H1 (cell line): Measurements from ENCODE around the gene ZXDC. TPM values are rescaled to one million over a fixed set of nuclear protein-coding genes. Genes with fewer than 3 reads are reported as not detected.

Experiments used
- FOSL1 ChIP-seq: IDR thresholded peaks from 2 replicates; pipeline ENCODE4 v1.6.1; 2011; ENCODE audit warnings: mild to moderate bottlenecking, low read depth, low read length, moderate library complexity; ENCODE audit not compliant: insufficient read depth
- POLR2A ChIP-seq, 2 experiments: IDR thresholded peaks; 1 replicate in 1 of 2; 2 replicates in 1 of 2; pipeline ENCODE4 v1.6.1; 2011; ENCODE audit warnings: low read depth in 2 of 2, low read length in 2 of 2, mild to moderate bottlenecking in 2 of 2; ENCODE audit errors: control extremely low read depth in 1 of 2
- RAD21 ChIP-seq, 2 experiments: IDR thresholded peaks in 1 of 2; conservative IDR thresholded peaks in 1 of 2; 2 replicates each; pipeline ENCODE4 v1.6.1; 2011; ENCODE audit warnings: low read depth in 2 of 2, low read length in 2 of 2, improper control_type of control experiment in 1 of 2, inconsistent platforms in 1 of 2, mild to moderate bottlenecking in 1 of 2, moderate library complexity in 1 of 2
- SAP30 ChIP-seq: fragments of 300-600 bp; sonication (generic); IDR thresholded peaks from 2 replicates; pipeline ENCODE4 v1.7.1; 2012; ENCODE audit warnings: low read length, moderate library complexity, mild to moderate bottlenecking, inconsistent platforms; ENCODE audit not compliant: insufficient read depth, insufficient replicate concordance
- SIX5 ChIP-seq: IDR thresholded peaks from 2 replicates; pipeline ENCODE4 v1.6.1; 2011; ENCODE audit warnings: mild to moderate bottlenecking, low read depth, low read length
- SRF ChIP-seq: IDR thresholded peaks from 2 replicates; pipeline ENCODE4 v1.6.1; 2011; ENCODE audit warnings: mild to moderate bottlenecking, low read depth, low read length, moderate library complexity
- YY1 ChIP-seq: IDR thresholded peaks from 2 replicates; pipeline ENCODE4 v1.6.1; 2011; ENCODE audit warnings: low read depth, mild to moderate bottlenecking, low read length
- polyA plus RNA-seq, 7 experiments: library from polyadenylated mRNA; depleted of rRNA in 3 of 7; stranded (reverse) in 5 of 7; unstranded in 2 of 7; fragments of >200 nt in 5 of 7; fragments of 200-250 nt in 2 of 7; gene quantifications; 1 replicate in 5 of 7; 2 replicates in 1 of 7; 4 replicates in 1 of 7; pipeline versions ENCODE4 v1.2.1 to v1.2.3, GENCODE V29; 2011 to 2013; ENCODE audit warnings: missing spikeins in 2 of 7, mixed read lengths in 2 of 7
- total RNA-seq: library from RNA; stranded (reverse); fragmentation: NEBNext Ultra II Directional; extraction: Animal tissue kit (Norgen Biotek cat#: 25700); gene quantifications from 2 replicates; pipeline ENCODE4 v1.2.1, GENCODE V29; 2021

ZXDC gene
- total and polyA plus RNA-seq, 2 of the 8 experiments (the other 6 are each of a cell fraction or from before 2014, with no cell fraction given): 12.7 to 24.3 TPM

DNA sequence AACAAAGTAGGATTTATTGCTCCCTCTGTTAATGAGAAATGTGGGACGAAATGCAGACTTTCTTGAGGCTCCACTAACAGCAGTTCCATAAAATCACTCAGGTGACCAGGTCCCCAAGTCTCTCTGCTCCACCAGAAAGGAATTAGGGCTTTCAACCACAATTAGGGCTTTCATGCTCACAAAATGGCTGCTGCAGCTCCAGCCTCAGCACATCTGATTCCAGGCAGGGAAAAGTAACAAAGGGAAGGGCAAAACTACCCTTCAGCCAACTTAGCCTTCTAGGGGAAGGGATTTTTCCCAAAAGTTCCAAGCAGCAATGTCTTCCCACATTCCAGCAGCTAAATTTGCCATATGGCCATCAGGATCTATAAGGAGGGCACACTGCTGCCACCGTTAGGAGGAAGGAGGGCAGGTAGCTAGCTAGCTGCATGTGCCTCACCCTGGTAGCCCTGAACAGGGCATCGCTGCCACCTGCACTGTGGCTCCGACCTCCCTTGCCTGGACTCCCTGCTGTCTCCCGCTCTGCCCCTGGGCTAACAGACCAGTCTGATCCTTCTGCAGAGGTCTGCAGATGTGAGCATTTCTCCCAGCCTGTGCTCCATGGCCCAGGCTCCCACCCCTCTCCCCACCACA is 68.2 kb downstream of the ZXDC start (continued):
- TF ChIP-seq YY1: 0 out of 2 replicates have a peak, but pooled peaks have one; percentile 17
- no peak for TF ChIP-seq POLR2A (IDR thresholded peaks at IDR 0.05; ENCODE audit: control extremely low read depth in 1 of 2, low read depth in 2 of 2, low read length in 2 of 2)
- no peak for TF ChIP-seq SIX5
- TF ChIP-seq SRF: no peak
- TF ChIP-seq SAP30: no peak
- TF ChIP-seq RAD21 (IDR thresholded peaks at IDR 0.05 in 1 of 2, conservative IDR thresholded peaks at IDR 0.05 in 1 of 2; ENCODE audit: low read depth in 2 of 2, low read length in 2 of 2): no peak
- TF ChIP-seq FOSL1: no peak
